NT2/D1 (cell line): ENCODE measurements around the gene ANKLE2.
"Not testable (repeated sequence)": the region's sequence is repeated elsewhere in the genome, so short reads cannot be mapped to it uniquely, and the experiment has no call there.

Source experiments
- YY1 ChIP-seq: IDR thresholded peaks from 2 replicates; pipeline ENCODE4 v1.6.1; 2011; ENCODE audit not compliant: insufficient read length, insufficient read depth
- ZNF274 ChIP-seq: IDR thresholded peaks from 2 replicates; pipeline ENCODE4 v1.6.1; 2011; ENCODE audit warnings: mild to moderate bottlenecking, low read depth, low read length

DNA sequence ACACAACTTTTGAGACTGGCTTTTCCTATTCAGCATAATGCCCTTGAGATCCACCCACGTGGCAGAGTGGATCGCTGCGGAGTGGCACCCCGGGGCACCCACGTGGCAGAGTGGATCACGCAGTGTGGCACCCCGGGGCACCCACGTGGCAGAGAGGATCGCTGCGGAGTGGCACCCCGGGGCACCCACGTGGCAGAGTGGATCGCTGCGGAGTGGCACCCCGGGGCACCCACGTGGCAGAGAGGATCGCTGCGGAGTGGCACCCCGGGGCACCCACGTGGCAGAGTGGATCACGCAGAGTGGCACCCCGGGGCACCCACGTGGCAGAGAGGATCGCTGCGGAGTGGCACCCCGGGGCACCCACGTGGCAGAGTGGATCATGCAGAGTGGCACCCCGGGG, 2.8 kb downstream of the ANKLE2 start:
- TF ChIP-seq YY1, ZNF274: not testable (repeated sequence)
